GM19438 (cell line): ENCODE results near the gene TANC1.

Source experiments
- ATAC-seq: cut with Tn5 transposase; IDR thresholded peaks from one replicate; pipeline ENCODE4 v1.9.1; 2021; ENCODE audit warnings: low read depth; ENCODE audit not compliant: unreplicated experiment

The TANC1 gene

GRCh38 chr2:158993721-158994587 is 25.5 kb downstream of the TANC1 start:
- ATAC-seq, result no peak

GRCh38 chr2:158994920-158995676 is 26.7 kb downstream of the TANC1 start:
- no peak for ATAC-seq

- no peak for ATAC-seq
Observed at GRCh38 chr2:158995677-158996049, 27.2 kb downstream of the TANC1 start.

- ATAC-seq, result no peak
Observed at GRCh38 chr2:158996378-158996993, 28.0 kb downstream of the TANC1 start.

- ATAC-seq, result no peak
Observed at GRCh38 chr2:158997037-158997790, 28.8 kb downstream of the TANC1 start.

GRCh38 chr2:158998551-158999248 is 30.3 kb downstream of the TANC1 start:
- no peak for ATAC-seq

GRCh38 chr2:158999458-158999857 is 31.0 kb downstream of the TANC1 start:
- no peak for ATAC-seq

GRCh38 chr2:159000072-159000471 is 31.6 kb downstream of the TANC1 start:
- ATAC-seq, result no peak

GRCh38 chr2:159002462-159003111 is 34.1 kb downstream of the TANC1 start:
- ATAC-seq, result no peak

GRCh38 chr2:159003555-159003954 is 35.1 kb downstream of the TANC1 start:
- ATAC-seq, result no peak

GRCh38 chr2:159004849-159005248 is 36.4 kb downstream of the TANC1 start:
- no peak for ATAC-seq

GRCh38 chr2:159009940-159010339 is 41.5 kb downstream of the TANC1 start:
- ATAC-seq, result no peak

GRCh38 chr2:159010340-159010739 is 41.9 kb downstream of the TANC1 start:
- ATAC-seq, result no peak

- no peak for ATAC-seq
Observed at GRCh38 chr2:159010963-159011362, 42.5 kb downstream of the TANC1 start.

GRCh38 chr2:159012142-159012541 is 43.7 kb downstream of the TANC1 start:
- ATAC-seq, result no peak

GRCh38 chr2:159013103-159013502 is 44.7 kb downstream of the TANC1 start:
- ATAC-seq, result no peak

GRCh38 chr2:159015174-159015573 is 46.7 kb downstream of the TANC1 start:
- no peak for ATAC-seq

- ATAC-seq, result no peak
Observed at GRCh38 chr2:159015823-159016222, 47.4 kb downstream of the TANC1 start.

GRCh38 chr2:159017837-159018236 is 49.4 kb downstream of the TANC1 start:
- ATAC-seq, result no peak

- ATAC-seq, result no peak
Observed at GRCh38 chr2:159019021-159019420, 50.6 kb downstream of the TANC1 start.
